GM18519 (cell line): Measurements from ENCODE around the gene FAM229B.

Source experiments
- ATAC-seq: cut with Tn5 transposase; IDR thresholded peaks from one replicate; pipeline ENCODE4 v1.9.1; 2021; ENCODE audit warnings: mild to moderate bottlenecking, moderate library complexity; ENCODE audit not compliant: unreplicated experiment, low FRiP score

FAM229B gene

DNA sequence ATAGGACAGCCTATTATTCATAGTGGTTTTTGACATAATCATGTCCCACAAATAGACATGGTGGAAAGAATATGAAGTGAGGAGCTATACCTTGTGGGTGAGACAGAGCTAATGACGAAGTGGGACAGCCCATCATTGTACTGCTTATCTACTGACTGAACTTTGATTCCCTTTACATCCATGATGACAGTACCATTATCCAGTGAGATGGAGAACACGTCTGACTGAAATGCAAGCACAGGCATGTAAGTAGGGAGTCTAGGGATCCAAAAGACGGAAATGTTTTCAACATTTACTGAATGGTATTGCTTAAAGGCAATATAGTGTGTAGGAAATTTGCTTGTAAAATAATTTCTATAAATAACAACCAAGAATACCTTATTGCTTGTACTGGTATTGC lies 43.5 kb downstream of the FAM229B start:
- no peak for ATAC-seq

DNA sequence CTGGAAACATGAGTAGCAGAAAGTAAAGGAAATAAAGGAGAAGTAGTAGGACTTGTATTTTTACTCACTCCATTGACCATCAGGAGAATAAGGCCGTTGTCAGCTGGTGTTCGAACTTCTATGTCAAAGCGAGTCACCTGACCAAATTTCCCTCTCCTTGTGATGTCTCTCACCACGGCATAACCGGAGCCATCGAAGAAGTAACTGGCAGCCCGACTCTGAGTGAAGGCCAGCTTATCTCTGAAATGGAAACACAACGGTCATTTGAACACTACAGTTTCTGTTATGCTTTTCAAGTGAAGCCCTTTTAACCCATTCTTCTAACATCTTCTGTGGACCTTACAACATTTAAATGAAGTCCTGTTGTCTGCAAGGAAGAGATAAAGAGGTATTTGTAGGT lies 51.7 kb downstream of the FAM229B start:
- ATAC-seq = no peak

DNA sequence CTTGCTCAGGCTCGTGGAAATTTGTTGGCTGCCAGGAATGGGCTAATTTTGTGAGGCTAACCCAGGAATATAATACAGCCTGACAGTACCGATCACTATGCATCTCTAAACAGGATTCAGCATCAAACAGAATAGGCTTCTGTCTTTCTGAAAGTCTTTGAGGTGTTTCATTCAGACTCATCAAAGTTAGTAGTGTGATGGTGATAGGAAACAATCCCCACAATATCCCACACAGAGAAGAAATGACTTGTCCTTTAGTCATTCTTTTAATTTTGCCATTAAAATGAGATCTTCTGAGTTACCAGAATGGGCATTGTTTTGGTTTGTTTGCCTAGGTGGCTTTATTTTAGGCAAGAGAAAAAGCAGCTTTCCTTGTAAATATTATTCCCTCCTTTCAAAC lies 54.3 kb downstream of the FAM229B start:
- no peak for ATAC-seq

DNA sequence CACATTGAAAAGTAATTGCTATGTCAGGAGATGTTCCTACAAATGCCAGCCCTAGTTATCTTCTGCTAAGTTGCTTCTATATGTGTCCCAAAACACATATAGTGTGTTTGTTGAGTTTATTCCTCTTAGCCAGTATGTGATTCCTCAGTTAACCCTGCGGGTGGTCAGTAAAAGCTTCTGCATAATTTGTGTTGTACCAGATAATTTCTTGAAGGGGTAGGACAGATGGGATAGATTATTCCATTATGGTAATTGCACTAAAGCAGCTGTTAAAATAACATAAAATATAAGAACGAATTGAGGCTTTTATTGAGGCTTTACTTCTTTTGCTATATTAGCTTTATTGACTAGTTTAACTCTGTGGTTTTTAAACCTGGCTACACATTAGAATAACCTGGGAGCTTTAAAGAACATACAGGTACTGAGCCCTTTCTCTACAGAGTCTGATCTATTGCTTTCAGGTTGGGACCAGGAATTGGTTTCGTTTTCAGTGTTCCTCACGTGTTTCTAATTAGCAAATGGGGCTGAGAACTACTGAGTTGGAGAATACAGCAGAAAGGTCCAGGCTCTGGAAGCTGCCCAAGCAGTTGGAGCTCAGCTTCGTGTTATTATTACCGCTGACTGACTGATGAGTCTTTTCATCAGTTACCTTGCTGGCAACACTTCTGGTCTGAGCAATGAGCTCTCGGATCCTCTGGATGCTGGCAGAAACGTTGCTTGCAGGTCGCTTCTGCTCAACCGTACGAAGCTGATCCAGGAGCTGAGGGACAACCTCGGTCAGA lies 56.9 kb downstream of the FAM229B start:
- no peak for ATAC-seq

DNA sequence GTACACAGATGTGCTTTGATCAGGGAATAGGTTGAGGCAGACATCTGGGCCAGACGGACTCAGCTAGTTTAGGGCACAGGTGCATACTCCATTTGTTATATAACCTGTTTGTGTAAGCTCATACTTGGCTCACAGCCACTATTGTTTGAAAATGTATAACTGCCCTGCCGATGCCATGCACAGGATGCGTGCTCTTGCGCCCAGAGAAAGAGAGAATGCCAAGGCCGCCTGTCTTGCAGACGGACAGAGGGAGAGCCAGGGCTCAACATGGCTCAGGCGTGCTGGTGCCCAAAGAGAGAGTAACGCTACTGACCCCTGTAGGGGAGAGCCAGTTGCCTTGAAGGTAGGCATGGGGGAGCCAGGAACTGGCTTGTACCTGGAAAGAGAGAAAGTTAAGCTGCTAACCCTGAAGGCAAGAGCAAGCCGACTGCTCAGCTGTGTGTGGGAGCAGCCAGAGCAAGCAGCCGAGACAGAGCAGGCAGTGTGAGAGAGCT lies 57.7 kb downstream of the FAM229B start:
- no peak for ATAC-seq

DNA sequence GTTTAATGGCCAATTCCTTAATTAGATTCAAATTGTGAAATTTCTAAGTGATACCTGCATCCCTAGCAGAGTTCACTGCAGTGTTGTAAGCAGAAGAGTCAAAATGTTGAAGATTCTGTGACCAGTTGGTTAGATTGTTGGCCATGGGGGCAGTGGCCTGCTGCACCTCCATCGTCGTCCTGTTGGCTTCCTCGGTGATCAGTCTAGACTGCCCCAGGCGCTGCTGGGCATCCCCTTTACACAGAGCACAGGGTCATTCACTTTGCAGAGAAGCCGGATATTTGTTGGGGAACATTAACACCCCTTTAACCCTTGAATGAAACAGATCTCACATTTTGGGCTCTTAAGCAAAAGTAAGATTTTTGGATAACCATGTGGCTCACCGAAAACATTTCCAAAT lies 60.7 kb downstream of the FAM229B start:
- ATAC-seq = no peak

DNA sequence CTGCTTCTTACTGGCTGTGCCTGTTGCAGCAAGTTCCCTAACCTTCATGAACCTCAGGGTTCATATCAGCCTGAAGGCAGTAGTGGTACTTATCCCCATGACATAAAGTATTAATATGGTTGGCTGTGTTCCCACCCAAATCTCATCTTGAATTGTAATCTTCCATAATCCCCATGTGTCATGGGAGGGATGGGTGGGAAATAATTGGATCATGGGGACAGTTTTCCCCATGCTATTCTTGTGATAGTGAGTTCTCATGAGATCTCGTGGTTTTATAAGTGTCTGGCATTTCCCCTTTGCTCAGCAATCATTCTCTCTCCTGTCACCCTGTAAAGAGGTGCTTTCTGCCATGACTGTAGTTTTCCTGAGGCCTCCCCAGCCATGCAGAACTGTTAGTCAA lies 61.8 kb downstream of the FAM229B start:
- ATAC-seq = no peak

DNA sequence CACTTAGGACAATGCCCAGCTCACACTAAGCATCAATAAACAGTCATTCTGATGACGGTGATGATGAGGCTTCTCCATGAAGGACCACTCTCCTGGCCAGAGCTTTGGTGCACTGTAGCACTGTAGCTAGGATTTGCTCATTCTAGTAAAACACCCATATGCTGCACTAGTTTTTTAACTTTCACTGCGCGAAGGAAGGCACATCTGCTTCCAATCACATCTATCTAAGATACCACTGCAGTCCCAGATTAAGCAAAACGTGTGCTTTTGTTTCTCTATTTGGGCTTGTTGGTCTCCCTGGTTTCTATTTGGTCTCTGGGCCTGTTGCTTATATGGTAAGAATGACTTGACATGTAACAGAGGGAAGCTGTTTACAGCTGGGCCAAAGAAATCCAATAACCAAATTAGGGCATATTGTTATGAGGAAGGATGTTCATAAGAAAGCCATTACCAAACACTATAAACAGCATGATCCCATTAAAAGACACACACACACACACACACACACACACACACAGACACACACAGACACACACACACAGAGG lies 62.4 kb downstream of the FAM229B start:
- ATAC-seq = no peak

DNA sequence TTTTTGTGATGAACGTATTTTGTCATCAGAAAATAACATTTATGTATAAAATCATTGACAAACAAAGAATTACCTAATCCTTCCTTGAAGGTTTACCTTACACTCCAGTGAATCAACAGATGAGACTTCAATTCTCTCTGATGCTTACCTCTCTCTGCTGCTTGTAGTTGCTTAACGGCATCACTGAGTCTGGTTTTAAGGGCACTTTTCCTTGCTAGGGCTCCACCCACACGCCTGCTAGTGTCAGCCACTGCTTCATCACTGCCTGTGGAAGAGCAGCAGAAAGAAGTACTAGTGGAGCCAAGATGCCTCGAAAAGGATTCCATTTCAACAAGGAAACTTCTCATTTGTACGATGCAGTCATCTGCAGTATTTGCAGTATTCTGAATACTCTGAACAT lies 63.0 kb downstream of the FAM229B start:
- ATAC-seq = no peak
